Activated CD4-positive, CD25-positive, alpha-beta regulatory T cell treated with anti-CD3 and anti-CD28 coated beads, Interleukin-2, amount 50 U/mL, for 72 hours (primary cell): ENCODE results near the gene ANKHD1.
"Not testable (repeated sequence)": the region's sequence is repeated elsewhere in the genome, so short reads cannot be mapped to it uniquely, and the experiment has no call there.

ENCODE experiments used
- DNase-seq: peaks from one replicate; pipeline ENCODE4 v3.0.0; 2021

The ANKHD1 gene

GRCh38 chr5:140565024-140565779 is 163.6 kb downstream of the ANKHD1 start:
- no peak for DNase-seq

DNA sequence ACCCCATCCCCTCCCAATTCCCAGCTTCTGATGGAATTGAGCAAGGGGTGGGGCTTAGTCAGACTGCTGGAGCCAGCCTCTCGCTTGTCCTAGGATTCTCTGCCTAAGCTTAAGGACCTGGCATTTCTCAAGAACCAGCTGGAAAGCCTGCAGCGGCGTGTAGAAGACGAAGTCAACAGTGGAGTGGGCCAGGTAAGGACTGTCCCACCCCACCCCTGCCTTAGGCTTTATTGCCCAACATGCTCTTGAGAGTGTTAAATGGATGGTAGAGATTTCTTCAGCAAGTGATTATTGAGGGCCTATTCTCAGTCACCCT is 164.1 kb downstream of the ANKHD1 start:
- DNase-seq = no peak

- no peak for DNase-seq
Observed at GRCh38 chr5:140566665-140567064, 165.0 kb downstream of the ANKHD1 start.

DNA sequence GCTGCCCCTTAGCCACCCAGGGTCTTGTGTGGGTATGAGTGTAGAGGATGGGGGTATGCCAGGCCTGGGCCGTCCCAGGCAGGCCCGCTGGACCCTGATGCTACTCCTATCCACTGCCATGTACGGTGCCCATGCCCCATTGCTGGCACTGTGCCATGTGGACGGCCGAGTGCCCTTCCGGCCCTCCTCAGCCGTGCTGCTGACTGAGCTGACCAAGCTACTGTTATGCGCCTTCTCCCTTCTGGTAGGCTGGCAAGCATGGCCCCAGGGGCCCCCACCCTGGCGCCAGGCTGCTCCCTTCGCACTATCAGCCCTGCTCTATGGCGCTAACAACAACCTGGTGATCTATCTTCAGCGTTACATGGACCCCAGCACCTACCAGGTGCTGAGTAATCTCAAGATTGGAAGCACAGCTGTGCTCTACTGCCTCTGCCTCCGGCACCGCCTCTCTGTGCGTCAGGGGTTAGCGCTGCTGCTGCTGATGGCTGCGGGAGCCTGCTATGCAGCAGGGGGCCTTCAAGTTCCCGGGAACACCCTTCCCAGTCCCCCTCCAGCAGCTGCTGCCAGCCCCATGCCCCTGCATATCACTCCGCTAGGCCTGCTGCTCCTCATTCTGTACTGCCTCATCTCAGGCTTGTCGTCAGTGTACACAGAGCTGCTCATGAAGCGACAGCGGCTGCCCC is 165.6 kb downstream of the ANKHD1 start:
- no peak for DNase-seq

GRCh38 chr5:140567871-140568270 is 166.2 kb downstream of the ANKHD1 start:
- DNase-seq = no peak

GRCh38 chr5:140568443-140569063 is 166.9 kb downstream of the ANKHD1 start:
- no peak for DNase-seq

GRCh38 chr5:140569197-140569596 is 167.6 kb downstream of the ANKHD1 start:
- DNase-seq = no peak

DNA sequence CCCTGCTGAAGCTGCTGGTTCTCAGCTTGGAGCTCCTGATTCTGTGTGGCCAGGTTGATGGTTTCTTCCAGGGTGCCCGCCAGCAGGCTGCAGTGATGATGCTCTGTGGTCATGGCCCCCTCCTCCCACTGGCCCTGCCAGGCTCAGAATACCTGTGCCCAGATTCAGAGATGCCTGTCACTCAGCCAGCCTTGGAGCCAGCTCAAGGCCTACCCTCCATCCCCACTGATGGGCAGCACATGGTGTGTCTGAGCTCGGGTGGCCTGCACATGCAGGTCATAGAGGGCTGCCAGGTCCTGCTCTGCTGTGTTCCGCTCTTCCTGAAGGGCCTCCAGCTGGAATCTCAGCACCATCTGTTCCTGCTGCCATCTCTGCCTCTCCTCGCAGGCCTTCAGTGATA is 168.4 kb downstream of the ANKHD1 start:
- DNase-seq = no peak

DNA sequence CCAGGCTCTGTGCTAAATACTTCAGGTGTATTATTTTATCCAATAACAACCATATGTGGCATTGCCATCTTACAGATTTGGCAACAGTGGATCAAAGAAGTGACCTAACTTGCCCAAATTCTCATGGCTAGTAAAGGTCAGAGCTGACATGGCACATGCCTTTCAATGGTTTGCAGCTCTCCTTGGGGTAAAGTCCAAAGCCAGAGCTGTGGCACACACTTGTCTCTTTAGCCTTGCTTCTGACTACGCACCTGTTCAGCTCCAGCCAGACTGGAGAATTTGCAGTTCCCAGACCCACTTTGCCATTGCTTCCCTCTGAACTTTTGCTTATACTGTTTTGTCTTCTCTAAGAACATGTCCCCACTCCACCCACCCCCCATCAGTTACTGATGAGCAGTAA is 168.9 kb downstream of the ANKHD1 start:
- DNase-seq = no peak

DNA sequence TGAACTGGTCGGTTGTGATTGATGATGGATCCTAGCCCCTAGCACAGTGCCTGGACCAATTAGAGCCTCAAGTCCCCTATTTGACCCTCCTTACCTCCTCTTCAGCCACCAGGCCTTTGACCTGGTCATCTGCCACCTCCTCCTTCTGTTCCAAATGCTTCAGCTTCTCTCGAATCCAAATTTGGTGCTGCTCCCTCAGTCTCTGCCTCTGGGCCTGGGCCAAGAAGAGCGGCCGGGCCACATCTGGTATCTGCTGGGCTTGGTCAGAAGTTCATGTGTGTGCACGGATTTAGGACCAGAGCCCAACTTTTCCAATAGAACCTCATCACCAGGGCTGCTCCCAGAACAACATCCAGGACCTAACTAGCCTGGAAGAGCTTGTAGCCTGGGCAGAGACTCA is 169.5 kb downstream of the ANKHD1 start:
- no peak for DNase-seq

GRCh38 chr5:140573683-140574082 is 172.1 kb downstream of the ANKHD1 start:
- DNase-seq = no peak

DNA sequence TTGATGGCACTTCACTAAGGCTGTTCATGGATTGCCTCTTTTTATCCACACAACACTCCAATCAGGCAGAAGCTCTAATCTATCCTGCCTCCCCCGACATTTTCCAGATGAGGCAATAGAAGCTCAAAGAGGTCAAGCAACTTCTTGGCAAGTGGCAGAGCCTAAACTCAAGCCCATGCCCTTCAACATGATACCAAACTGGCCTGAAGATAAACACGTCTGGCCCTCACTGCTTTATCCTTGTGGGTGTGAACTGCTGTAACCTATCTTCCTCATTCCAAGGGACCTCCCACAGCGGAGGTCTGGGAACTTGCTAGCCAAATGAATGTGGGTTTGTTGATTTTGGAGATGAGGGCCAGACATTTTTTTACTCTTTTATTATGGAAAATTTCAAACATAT is 172.5 kb downstream of the ANKHD1 start:
- no peak for DNase-seq

GRCh38 chr5:140575309-140575708 is 173.7 kb downstream of the ANKHD1 start:
- no peak for DNase-seq

DNA sequence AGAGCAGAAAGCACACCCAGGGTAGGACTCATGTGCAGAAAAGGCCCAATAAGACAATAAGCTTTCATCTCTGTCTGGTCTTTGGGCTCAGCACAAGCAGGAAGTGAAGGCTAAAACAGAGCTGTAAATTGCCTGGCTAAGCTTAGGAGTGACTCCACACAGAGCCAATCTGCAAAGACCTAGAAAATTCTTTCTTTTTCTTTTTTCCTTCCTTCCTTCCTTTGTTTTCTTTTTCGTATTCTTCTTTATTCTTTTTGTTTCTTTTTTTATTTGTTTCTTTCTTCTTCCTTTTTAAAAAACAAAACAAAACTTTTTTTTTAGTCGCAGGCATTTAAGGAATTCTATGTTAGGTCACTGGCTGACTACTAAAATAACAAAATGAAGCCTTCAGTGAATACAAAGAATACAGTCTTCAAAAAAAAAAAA is 175.2 kb downstream of the ANKHD1 start:
- no peak for DNase-seq

DNA sequence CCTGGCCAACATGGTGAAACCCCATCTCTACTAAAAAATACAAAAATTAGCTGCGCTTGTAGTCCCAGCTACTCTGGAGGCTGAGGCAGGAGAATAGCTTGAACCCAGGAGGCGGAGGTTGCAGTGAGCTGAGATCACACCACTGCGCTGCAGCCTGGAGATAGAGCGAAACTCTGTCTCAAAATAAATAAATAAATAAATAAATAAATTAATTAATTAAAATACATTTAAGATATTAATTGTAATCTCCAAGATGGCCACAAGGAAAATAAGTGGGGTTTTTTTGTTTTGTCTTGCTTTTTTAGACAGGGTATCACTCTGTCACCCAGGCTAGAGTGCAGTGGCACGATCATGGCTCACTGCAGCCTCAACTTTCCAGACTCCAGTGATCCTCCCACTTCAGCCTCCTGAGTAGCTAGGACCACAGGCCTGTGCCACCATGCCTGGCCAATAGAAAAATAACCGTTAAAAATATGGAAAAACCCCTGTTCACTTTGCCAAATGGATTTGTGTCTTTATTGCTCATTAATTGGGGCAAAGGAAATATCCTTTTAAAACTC is 177.6 kb downstream of the ANKHD1 start:
- DNase-seq = not testable (repeated sequence)

GRCh38 chr5:140587495-140587894 is 185.9 kb downstream of the ANKHD1 start:
- no peak for DNase-seq

DNA sequence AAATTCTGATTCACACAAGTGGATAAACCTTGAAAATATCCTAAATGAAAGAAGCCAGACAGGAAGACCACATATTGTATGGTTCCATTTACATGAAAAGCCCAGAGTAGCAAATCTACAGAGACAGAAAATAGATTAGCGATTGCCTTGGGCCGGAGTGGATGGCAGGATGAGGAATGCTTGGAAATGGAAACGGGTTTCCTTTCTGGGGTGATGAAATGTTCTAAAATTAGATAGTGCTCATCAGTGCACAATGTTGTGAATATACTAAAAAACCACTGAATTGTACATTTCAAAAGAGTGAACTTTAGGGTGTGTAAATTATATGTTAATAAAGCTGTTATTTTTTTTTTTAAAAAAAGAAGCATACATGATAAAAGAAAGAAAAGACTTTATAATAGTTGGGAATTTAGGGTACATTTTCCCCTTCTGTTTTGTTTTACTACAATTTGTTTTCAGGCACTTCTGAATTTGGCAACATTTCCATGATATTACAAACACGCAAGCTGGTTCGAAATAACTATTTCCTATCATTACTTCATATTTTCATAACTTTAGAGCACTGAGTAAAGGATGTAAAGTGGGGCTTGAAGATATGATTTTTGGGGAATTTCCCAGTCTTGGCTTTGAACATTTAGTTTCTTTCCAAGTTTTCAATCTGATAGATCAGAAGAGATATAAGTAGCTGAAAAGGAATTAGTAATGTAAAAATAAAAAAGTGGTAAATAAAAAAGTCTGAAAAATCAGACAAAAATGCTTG is 186.9 kb downstream of the ANKHD1 start:
- DNase-seq = no peak
